Mesenchymal stem cell (in vitro differentiated cells and primary cell): ENCODE results near the gene PTK6.
A peak's percentile ranks its signal among the peaks of the same experiment; 100 is the strongest.

ENCODE experiments used
- DNase-seq: peaks from one replicate; pipeline ENCODE4 v3.0.0-alpha.2; 2013
- H2AFZ ChIP-seq: one replicate; pipeline ENCODE4 v1.6.1; 2013; ENCODE audit warnings: low read depth, mild to moderate bottlenecking, control low read depth, inconsistent platforms, low read length, moderate library complexity
- H2AK5ac ChIP-seq: 2 replicates; pipeline ENCODE4 v1.6.1; 2013; ENCODE audit warnings: low read length, moderate library complexity, mild to moderate bottlenecking, inconsistent platforms; ENCODE audit not compliant: severe bottlenecking
- H2BK120ac ChIP-seq: one replicate; pipeline ENCODE4 v1.6.1; 2013; ENCODE audit warnings: low read depth, mild to moderate bottlenecking, inconsistent platforms, low read length, moderate library complexity
- H2BK12ac ChIP-seq, 2 experiments: one replicate each; pipeline ENCODE4 v1.6.1; 2013; ENCODE audit warnings: inconsistent platforms in 2 of 2, low read length in 2 of 2, mild to moderate bottlenecking in 2 of 2, moderate library complexity in 2 of 2, control low read depth in 1 of 2
- H2BK15ac ChIP-seq: one replicate; pipeline ENCODE4 v1.6.1; 2013; ENCODE audit warnings: mild to moderate bottlenecking, low read depth, inconsistent platforms; ENCODE audit not compliant: poor library complexity, severe bottlenecking
- H2BK5ac ChIP-seq: 2 replicates; pipeline ENCODE4 v1.6.1; 2013; ENCODE audit warnings: low read depth, mild to moderate bottlenecking, low read length, control low read depth, inconsistent platforms; ENCODE audit not compliant: poor library complexity, severe bottlenecking
- H3K14ac ChIP-seq, 2 experiments: one replicate each; pipeline ENCODE4 v1.6.1; 2013; ENCODE audit warnings: inconsistent platforms in 2 of 2, low read length in 2 of 2, control low read depth in 1 of 2, mild to moderate bottlenecking in 1 of 2, moderate library complexity in 1 of 2
- H3K18ac ChIP-seq, 2 experiments: one replicate each; pipeline ENCODE4 v1.6.1; 2013; ENCODE audit warnings: inconsistent platforms in 2 of 2, low read length in 2 of 2, control low read depth in 1 of 2, low read depth in 1 of 2, mild to moderate bottlenecking in 1 of 2
- H3K23ac ChIP-seq, 2 experiments: one replicate each; pipeline ENCODE4 v1.6.1; 2013; ENCODE audit warnings: inconsistent platforms in 2 of 2, low read length in 2 of 2, mild to moderate bottlenecking in 2 of 2, moderate library complexity in 2 of 2, control low read depth in 1 of 2
- H3K27ac ChIP-seq: 2 replicates; pipeline ENCODE4 v1.5.1; 2013; ENCODE audit warnings: mild to moderate bottlenecking, moderate library complexity, low read length, control low read depth, inconsistent platforms; ENCODE audit not compliant: poor library complexity, severe bottlenecking
- H3K27me3 ChIP-seq, 2 experiments: 2 replicates each; pipeline versions ENCODE4 v1.6.1 to v1.7.0; 2013; ENCODE audit warnings: low read length in 2 of 2, mild to moderate bottlenecking in 2 of 2, moderate library complexity in 2 of 2, control low read depth in 1 of 2, inconsistent platforms in 1 of 2; ENCODE audit not compliant: control insufficient read depth in 1 of 2, insufficient read depth in 1 of 2
- H3K36me3 ChIP-seq, 2 experiments: 2 replicates each; pipeline versions ENCODE4 v1.6.1 to v1.7.0; 2013; ENCODE audit warnings: low read length in 2 of 2, control low read depth in 1 of 2, inconsistent platforms in 1 of 2, low read depth in 1 of 2, mild to moderate bottlenecking in 1 of 2; ENCODE audit not compliant: insufficient read depth in 2 of 2, control insufficient read depth in 1 of 2
- H3K4ac ChIP-seq, 2 experiments: one replicate each; pipeline ENCODE4 v1.6.1; 2013; ENCODE audit warnings: inconsistent platforms in 2 of 2, low read length in 2 of 2, mild to moderate bottlenecking in 2 of 2, moderate library complexity in 2 of 2, control low read depth in 1 of 2, low read depth in 1 of 2
- H3K4me1 ChIP-seq: 2 replicates; pipeline ENCODE4 v1.6.1; 2013; ENCODE audit warnings: low read depth, low read length, control low read depth; ENCODE audit not compliant: control insufficient read depth, insufficient read depth
- H3K4me2 ChIP-seq: 2 replicates; pipeline ENCODE4 v1.6.1; 2013; ENCODE audit warnings: low read length, mild to moderate bottlenecking, inconsistent platforms; ENCODE audit not compliant: poor library complexity, severe bottlenecking
- H3K4me3 ChIP-seq, 2 experiments: 2 replicates each; pipeline versions ENCODE4 v1.5.1 to v1.7.0; 2013; ENCODE audit warnings: low read length in 2 of 2, mild to moderate bottlenecking in 2 of 2, control low read depth in 1 of 2, low read depth in 1 of 2; ENCODE audit not compliant: insufficient read depth in 1 of 2
- H3K79me1 ChIP-seq: replicated peaks from 2 replicates; pipeline ENCODE4 v1.6.1; 2013; ENCODE audit warnings: mild to moderate bottlenecking, control low read depth, low read length, inconsistent platforms; ENCODE audit not compliant: poor library complexity, severe bottlenecking
- H3K9ac ChIP-seq: 2 replicates; pipeline ENCODE4 v1.7.0; 2013; ENCODE audit warnings: mild to moderate bottlenecking, low read length, moderate library complexity
- H3K9me3 ChIP-seq: 2 replicates; pipeline ENCODE4 v1.7.0; 2013; ENCODE audit warnings: mild to moderate bottlenecking, low read length; ENCODE audit not compliant: control insufficient read depth
- H4K8ac ChIP-seq: one replicate; pipeline ENCODE4 v1.6.1; 2013; ENCODE audit warnings: inconsistent platforms, mild to moderate bottlenecking, low read length, moderate library complexity
- H4K91ac ChIP-seq: one replicate; pipeline ENCODE4 v1.6.1; 2013; ENCODE audit warnings: mild to moderate bottlenecking, low read length, inconsistent platforms
- WGBS: methylation state at CpG from one replicate; pipeline ENCODE4 v1.1.7; 2013; ENCODE audit warnings: mixed read lengths; 5-methylcytosine and 5-hydroxymethylcytosine counted together

Gene PTK6

GRCh38 chr20:63532449-63532971 is 4.7 kb downstream of the PTK6 start:
- Histone ChIP-seq H3K27me3 (peaks cover 0 to 72% of the 10 kb centered on the region in 2 experiments), H3K4me2 (no peak overlapping the region), H3K79me1 (no peaks in the 10 kb centered on the region), H3K9me3 (no peaks in the 10 kb centered on the region), H4K91ac (no peak overlapping the region), H2BK5ac (no peak overlapping the region), H2BK15ac (no peak overlapping the region), H2BK12ac (no peak overlapping the region), H3K4ac (no peak overlapping the region), H3K4me1 (peaks cover 31% of the 10 kb centered on the region), H3K18ac (no peak overlapping the region), H3K36me3 (no peaks in the 10 kb centered on the region), H3K23ac (no peak overlapping the region), H3K27ac (no peak overlapping the region), H2BK120ac (no peak overlapping the region), H2AFZ (no peak overlapping the region), H3K9ac (no peak overlapping the region), H3K4me3 (no peak overlapping the region), H3K14ac (no peak overlapping the region), H4K8ac (no peak overlapping the region), H2AK5ac (no peak overlapping the region)
- DNase-seq, result no peak
- 89% methylated on average over 22 of the region's 24 CpGs for WGBS

GRCh38 chr20:63531686-63532448 is 5.3 kb downstream of the PTK6 start:
- H3K4me2 ChIP-seq, result no peak overlapping the region
- WGBS, result 87% methylated on average over 22 of the region's 27 CpGs

GRCh38 chr20:63530788-63531160 is 6.4 kb downstream of the PTK6 start:
- H3K4ac ChIP-seq, result no peak overlapping the region
- WGBS, result 88% methylated on average over 13 of the region's 14 CpGs

More at GRCh38 chr20:63531686-63532448, 5.3 kb downstream of the PTK6 start:
- H3K79me1 ChIP-seq, result no peaks in the 10 kb centered on the region
- H3K4me1 ChIP-seq, result peaks cover 24% of the 10 kb centered on the region
- no peak overlapping the region for H4K8ac ChIP-seq
- no peak overlapping the region for H2AFZ ChIP-seq
- H3K14ac ChIP-seq, result no peak overlapping the region
- no peak overlapping the region for H3K23ac ChIP-seq
- no peak overlapping the region for H2BK15ac ChIP-seq
- no peaks in the 10 kb centered on the region for H3K36me3 ChIP-seq
- peaks cover 0 to 72% of the 10 kb centered on the region in 2 experiments for H3K27me3 ChIP-seq
- no peak overlapping the region for H2BK12ac ChIP-seq
- H4K91ac ChIP-seq, result no peak overlapping the region
- no peak overlapping the region for H2BK5ac ChIP-seq
- H3K4me3 ChIP-seq, result no peak overlapping the region
- H3K4ac ChIP-seq, result no peak overlapping the region
- H2BK120ac ChIP-seq, result no peak overlapping the region
- H3K27ac ChIP-seq, result no peak overlapping the region
- no peak overlapping the region for H3K18ac ChIP-seq
- H2AK5ac ChIP-seq, result no peak overlapping the region
- H3K9me3 ChIP-seq, result no peaks in the 10 kb centered on the region
- H3K9ac ChIP-seq, result no peak overlapping the region
- peak; percentile 20 for DNase-seq

GRCh38 chr20:63529861-63530787 is 7.1 kb downstream of the PTK6 start:
- H3K14ac ChIP-seq, result no peak overlapping the region
- WGBS, result 90% methylated on average over 39 of the region's 39 CpGs
- no peak overlapping the region for H3K18ac ChIP-seq
- no peak overlapping the region for H2BK120ac ChIP-seq
- H2BK5ac ChIP-seq, result no peak overlapping the region
- H4K8ac ChIP-seq, result peak overlapping the region; percentile 24
- no peak overlapping the region for H3K27ac ChIP-seq
- peak overlapping the region; percentile 53 for H4K91ac ChIP-seq
- H3K9ac ChIP-seq, result no peak overlapping the region
- no peak overlapping the region for H3K4ac ChIP-seq
- no peak overlapping the region for H2AFZ ChIP-seq
- H2BK12ac ChIP-seq, result no peak overlapping the region
- no peaks in the 10 kb centered on the region for H3K36me3 ChIP-seq
- no peak overlapping the region for H3K4me2 ChIP-seq
- H3K27me3 ChIP-seq, result peaks cover 0 to 61% of the 10 kb centered on the region in 2 experiments
- H3K23ac ChIP-seq, result no peak overlapping the region
- peak overlapping the region in 1 of 2 experiments; percentile 22 for H3K4me3 ChIP-seq
- no peak overlapping the region for H2BK15ac ChIP-seq
- DNase-seq, result no peak
- no peaks in the 10 kb centered on the region for H3K9me3 ChIP-seq
- H3K79me1 ChIP-seq, result no peaks in the 10 kb centered on the region
- no peak overlapping the region for H2AK5ac ChIP-seq
- H3K4me1 ChIP-seq, result peaks cover 13% of the 10 kb centered on the region

More at GRCh38 chr20:63530788-63531160, 6.4 kb downstream of the PTK6 start:
- no peak overlapping the region for H4K8ac ChIP-seq
- peak overlapping the region in 1 of 2 experiments; percentile 22 for H3K4me3 ChIP-seq
- H3K4me1 ChIP-seq, result peaks cover 17% of the 10 kb centered on the region
- no peak for DNase-seq
- no peak overlapping the region for H3K9ac ChIP-seq
- H3K18ac ChIP-seq, result no peak overlapping the region
- H3K14ac ChIP-seq, result no peak overlapping the region
- H3K36me3 ChIP-seq, result no peaks in the 10 kb centered on the region
- no peak overlapping the region for H2BK120ac ChIP-seq
- H3K27ac ChIP-seq, result no peak overlapping the region
- no peak overlapping the region for H2AK5ac ChIP-seq
- no peaks in the 10 kb centered on the region for H3K79me1 ChIP-seq
- no peak overlapping the region for H3K23ac ChIP-seq
- no peaks in the 10 kb centered on the region for H3K9me3 ChIP-seq
- no peak overlapping the region for H2BK15ac ChIP-seq
- H3K4me2 ChIP-seq, result no peak overlapping the region
- H2AFZ ChIP-seq, result no peak overlapping the region
- H3K27me3 ChIP-seq, result peaks cover 0 to 65% of the 10 kb centered on the region in 2 experiments
- no peak overlapping the region for H2BK12ac ChIP-seq
- no peak overlapping the region for H2BK5ac ChIP-seq
- no peak overlapping the region for H4K91ac ChIP-seq
